ENCODE results near the gene DDIAS.

Gene DDIAS

GRCh38 chr11:82976786-82977185, 75.2 kb downstream of the DDIAS start:
- H3K4me3 ChIP-seq (ENCODE audit: control insufficient read depth, low read depth, low read length): no peak overlapping the region
- no peak for DNase-seq (ENCODE audit: low read depth)
- TF ChIP-seq CTCF (IDR thresholded peaks at IDR 0.05; ENCODE audit: control insufficient read depth, insufficient read depth, low read depth, low read length, missing control alignments): no peak

- no peak overlapping the region for H3K4me3 ChIP-seq (ENCODE audit: control insufficient read depth, low read depth, low read length)
- DNase-seq (ENCODE audit: low read depth): peak; percentile 63
Measured at GRCh38 chr11:82978422-82979099, 77.0 kb downstream of the DDIAS start.

GRCh38 chr11:82979824-82980223, 78.3 kb downstream of the DDIAS start:
- TF ChIP-seq CTCF (IDR thresholded peaks at IDR 0.05; ENCODE audit: control insufficient read depth, insufficient read depth, low read depth, low read length, missing control alignments): no peak
- DNase-seq (ENCODE audit: low read depth): no peak
- no peak overlapping the region for H3K4me3 ChIP-seq (ENCODE audit: control insufficient read depth, low read depth, low read length)

More at GRCh38 chr11:82978422-82979099, 77.0 kb downstream of the DDIAS start:
- TF ChIP-seq CTCF (IDR thresholded peaks at IDR 0.05; ENCODE audit: control insufficient read depth, insufficient read depth, low read depth, low read length, missing control alignments): no peak

- no peak for TF ChIP-seq CTCF (IDR thresholded peaks at IDR 0.05; ENCODE audit: control insufficient read depth, insufficient read depth, low read depth, low read length, missing control alignments)
- DNase-seq (ENCODE audit: low read depth): peak; percentile 45
- H3K4me3 ChIP-seq (ENCODE audit: control insufficient read depth, low read depth, low read length): no peak overlapping the region
Measured at GRCh38 chr11:82980292-82980691, 78.8 kb downstream of the DDIAS start.

- no peak for DNase-seq (ENCODE audit: low read depth)
- TF ChIP-seq CTCF (IDR thresholded peaks at IDR 0.05; ENCODE audit: control insufficient read depth, insufficient read depth, low read depth, low read length, missing control alignments): no peak
- no peak overlapping the region for H3K4me3 ChIP-seq (ENCODE audit: control insufficient read depth, low read depth, low read length)
Measured at GRCh38 chr11:82980947-82981346, 79.4 kb downstream of the DDIAS start.

GRCh38 chr11:82981852-82982251, 80.3 kb downstream of the DDIAS start:
- no peak for TF ChIP-seq CTCF (IDR thresholded peaks at IDR 0.05; ENCODE audit: control insufficient read depth, insufficient read depth, low read depth, low read length, missing control alignments)
- no peak overlapping the region for H3K4me3 ChIP-seq (ENCODE audit: control insufficient read depth, low read depth, low read length)
- DNase-seq (ENCODE audit: low read depth): no peak
